ENCODE results near the gene CARNS1.

GRCh38 chr11:67398661-67399563, 16.6 kb upstream of the CARNS1 start:
- TF ChIP-seq CTCF (conservative IDR thresholded peaks at IDR 0.05; ENCODE audit: low read depth, low read length) (no peak), EZH2 (IDR thresholded peaks at IDR 0.05; ENCODE audit: borderline replicate concordance, low read depth, low read length, poor library complexity, severe bottlenecking) (no peak)

All from A673 (cell line).